MV-4-11 (cell line): Measurements from ENCODE around the gene EPHA8.

Source experiments
- DNase-seq: peaks from one replicate; lab custom pipeline; 2025; lab: John Stamatoyannopoulos, UW

The EPHA8 gene

GRCh38 chr1:22619252-22619651 is 56.0 kb downstream of the EPHA8 start:
- DNase-seq, result peak; percentile 89

GRCh38 chr1:22619798-22620197 is 56.5 kb downstream of the EPHA8 start:
- DNase-seq, result peak; percentile 28

- no peak for DNase-seq
These were observed 58.5 kb downstream of the EPHA8 start for GRCh38 chr1:22621761-22622160.

DNA sequence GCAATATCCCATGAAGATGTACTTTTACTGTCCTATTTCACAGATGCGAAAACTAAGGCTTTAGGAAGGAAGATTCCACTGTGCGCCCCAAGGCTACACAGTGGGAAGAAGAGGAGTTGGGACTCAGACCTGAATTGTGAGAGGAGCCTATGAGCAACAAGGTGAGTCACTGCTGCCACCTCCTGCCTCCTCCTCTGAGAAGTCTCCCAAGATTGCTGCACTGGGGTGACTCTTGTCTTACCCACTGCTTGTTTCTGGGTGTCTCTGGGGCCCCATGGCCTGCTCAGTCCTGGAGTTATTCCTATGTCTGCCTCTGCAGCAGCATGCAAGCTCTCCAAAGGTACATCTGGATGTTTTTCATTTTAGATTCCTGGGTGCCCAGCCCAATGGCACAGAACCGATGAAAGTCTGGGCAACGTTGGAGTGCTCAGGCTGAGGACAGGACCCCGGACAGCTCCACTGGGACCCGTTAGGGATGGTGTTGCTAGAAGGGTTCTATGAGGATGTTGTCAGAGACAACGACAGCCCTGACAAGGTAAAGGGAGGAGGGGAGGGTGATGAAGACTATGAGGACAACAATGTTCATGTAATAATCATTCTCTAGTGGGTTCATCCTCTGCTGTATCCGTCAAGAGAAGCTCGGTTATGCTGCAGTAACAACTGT is 62.1 kb downstream of the EPHA8 start:
- no peak for DNase-seq

- no peak for DNase-seq
These were observed 63.2 kb downstream of the EPHA8 start for GRCh38 chr1:22626237-22627157.

DNA sequence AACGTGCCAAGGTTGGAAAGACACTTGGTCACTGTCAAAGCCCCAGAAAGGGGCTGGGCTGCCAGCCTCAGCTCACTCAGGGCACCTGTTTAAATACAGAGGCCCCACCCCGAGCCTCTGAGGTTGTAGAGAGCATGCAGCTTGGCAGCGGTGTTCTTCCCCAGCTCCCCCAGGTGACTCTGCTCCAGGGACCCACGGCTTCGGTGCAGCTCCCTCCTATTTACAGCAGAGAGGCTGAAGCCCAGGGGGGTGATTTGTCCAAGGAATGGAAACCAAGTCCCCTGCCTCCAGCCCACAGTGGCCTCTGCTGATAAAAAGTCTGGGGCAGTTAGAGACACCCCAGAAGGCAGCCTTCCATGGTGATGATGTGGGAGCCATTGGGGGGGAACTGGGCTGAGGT is 64.0 kb downstream of the EPHA8 start:
- DNase-seq, result no peak

- DNase-seq, result no peak
These were observed 65.6 kb downstream of the EPHA8 start for GRCh38 chr1:22628698-22629444.

GRCh38 chr1:22629886-22630285 is 66.6 kb downstream of the EPHA8 start:
- DNase-seq, result no peak

DNA sequence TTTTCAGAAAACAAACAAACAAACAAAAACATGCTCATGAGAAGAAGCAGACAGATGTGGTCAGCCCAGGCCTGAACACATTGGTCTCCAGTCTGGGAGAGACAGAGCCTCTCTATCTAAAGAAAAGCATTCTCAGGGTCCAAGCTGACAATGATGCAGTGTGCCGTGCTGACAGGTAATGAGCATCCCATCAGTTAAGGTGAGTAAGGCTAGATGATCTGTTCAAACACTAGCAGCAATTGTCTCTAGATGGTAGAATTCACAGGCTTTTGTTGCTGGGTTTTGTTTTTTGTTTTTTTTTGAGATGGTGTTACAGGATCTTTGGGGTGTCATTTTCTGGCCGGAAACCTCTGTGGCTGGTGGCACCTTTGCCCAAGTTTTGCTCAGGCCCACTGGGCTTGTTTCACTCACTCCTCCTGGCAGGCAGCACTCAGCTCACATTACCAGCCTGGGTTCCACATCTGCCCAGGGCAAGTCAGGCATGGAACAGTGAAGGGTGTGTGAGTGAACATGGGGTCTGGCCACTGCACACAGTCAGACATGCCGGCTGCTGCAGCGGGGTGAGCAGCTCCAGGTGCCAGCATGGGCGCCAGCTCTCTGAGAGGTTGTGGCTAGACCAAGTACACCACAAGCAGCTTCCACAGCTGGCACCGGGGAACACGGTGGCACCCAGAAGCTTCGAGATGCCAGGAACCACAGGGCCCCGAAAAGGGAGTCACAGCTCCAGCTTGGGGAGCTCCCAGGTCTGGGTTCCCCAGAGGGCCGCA is 70.6 kb downstream of the EPHA8 start:
- DNase-seq, result no peak

DNA sequence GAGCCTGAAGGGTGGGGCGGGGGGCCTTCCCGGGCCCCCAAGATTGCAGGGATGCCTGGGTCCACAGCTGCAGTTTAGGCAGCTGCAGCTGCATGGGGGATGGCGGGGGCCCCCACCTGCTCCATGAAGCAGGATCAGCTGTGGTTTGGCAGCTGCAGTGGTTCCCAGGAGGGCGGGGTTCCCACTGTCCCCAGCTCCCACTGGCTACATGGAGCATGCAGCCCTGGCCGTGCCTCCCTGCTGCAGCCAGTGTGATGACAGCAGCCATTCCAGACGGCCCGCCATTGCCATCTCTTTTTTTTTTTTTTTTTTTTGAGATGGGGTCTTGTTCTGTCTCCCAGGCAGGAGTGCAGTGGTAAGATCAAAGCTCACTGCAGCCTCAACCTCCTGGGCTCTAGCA is 72.1 kb downstream of the EPHA8 start:
- no peak for DNase-seq

DNA sequence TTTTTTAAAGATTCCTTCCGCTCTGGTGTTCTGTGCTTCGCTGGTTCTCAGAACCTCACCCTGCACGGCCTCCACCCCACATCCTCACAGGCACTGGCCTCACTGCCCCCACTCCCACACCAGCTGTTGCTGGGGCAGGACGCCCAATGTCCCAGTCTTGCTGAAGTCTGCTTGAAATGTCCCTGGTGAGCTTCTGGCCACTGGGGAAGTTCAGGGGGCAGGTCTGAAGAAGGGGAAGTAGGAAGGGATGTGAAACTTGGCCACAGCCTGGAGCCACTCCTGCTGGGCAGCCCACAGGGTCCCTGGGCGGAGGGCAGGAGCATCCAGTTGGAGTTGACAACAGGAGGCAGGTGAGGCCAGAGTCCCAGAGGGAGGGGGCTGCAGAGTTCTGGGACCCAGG is 73.1 kb downstream of the EPHA8 start, which contains the start of gene C1QA:
Gene C1QA (plus strand): TSS at position 276 of the 400 bp plus-strand sequence. CDS start 989 bp downstream, outside the sequence.
- DNase-seq, result peak; percentile 91

- no peak for DNase-seq
These were observed 73.6 kb downstream of the EPHA8 start for GRCh38 chr1:22636927-22637326.

- DNase-seq, result no peak
These were observed 74.7 kb downstream of the EPHA8 start for GRCh38 chr1:22637907-22638445.

DNA sequence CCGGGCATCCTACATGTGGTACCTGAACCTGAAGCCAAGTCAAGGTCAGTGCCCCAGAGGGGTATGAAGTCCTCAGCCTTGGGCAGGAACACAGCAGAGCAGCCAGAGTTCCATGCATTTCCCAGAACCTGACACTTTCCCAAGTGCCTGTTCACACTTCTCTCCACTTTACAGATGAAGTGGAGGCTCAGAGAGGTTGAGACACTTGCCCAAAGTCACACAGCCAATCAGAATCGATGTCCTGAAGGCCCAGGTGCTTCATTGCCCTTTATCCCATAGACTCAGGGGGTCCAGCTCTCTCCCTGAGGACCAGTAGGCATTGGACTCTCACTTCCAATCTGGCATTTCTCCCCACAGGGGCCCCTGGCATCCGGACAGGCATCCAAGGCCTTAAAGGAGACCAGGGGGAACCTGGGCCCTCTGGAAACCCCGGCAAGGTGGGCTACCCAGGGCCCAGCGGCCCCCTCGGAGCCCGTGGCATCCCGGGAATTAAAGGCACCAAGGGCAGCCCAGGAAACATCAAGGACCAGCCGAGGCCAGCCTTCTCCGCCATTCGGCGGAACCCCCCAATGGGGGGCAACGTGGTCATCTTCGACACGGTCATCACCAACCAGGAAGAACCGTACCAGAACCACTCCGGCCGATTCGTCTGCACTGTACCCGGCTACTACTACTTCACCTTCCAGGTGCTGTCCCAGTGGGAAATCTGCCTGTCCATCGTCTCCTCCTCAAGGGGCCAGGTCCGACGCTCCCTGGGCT is 75.4 kb downstream of the EPHA8 start:
- DNase-seq, result no peak

GRCh38 chr1:22639286-22639685 is 76.0 kb downstream of the EPHA8 start:
- DNase-seq, result no peak

GRCh38 chr1:22641247-22641646 is 78.0 kb downstream of the EPHA8 start:
- no peak for DNase-seq

GRCh38 chr1:22641906-22642636 is 78.8 kb downstream of the EPHA8 start:
- peak; percentile 21 for DNase-seq

- DNase-seq, result peak; percentile 54
These were observed 80.1 kb downstream of the EPHA8 start, which contains the start of gene C1QC for GRCh38 chr1:22643381-22643780. Gene C1QC, plus strand, starts transcription at chr1:22643633. Its CDS starts 391 bp downstream, at chr1:22644024.

DNA sequence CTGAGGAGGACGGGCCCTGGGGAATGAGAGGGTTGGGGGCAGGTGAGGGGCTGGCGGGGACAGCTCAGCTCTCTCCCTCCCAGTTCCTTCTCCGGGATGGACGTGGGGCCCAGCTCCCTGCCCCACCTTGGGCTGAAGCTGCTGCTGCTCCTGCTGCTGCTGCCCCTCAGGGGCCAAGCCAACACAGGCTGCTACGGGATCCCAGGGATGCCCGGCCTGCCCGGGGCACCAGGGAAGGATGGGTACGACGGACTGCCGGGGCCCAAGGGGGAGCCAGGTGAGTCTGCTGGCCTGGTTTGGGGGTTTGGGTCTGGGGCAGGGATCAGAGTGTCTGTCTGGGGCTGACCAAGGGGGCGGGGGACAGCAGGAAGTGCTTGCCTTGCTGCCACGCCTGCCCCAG is 80.6 kb downstream of the EPHA8 start:
- DNase-seq, result no peak

GRCh38 chr1:22645931-22646330 is 82.6 kb downstream of the EPHA8 start:
- DNase-seq, result no peak
